Urothelium cell line (cell line): ENCODE results near the gene PALS1.
A peak's percentile ranks its signal among the peaks of the same experiment; 100 is the strongest.
"Not testable (repeated sequence)": the region's sequence is repeated elsewhere in the genome, so short reads cannot be mapped to it uniquely, and the experiment has no call there.

Experiments
- DNase-seq: peaks from one replicate; pipeline ENCODE4 v3.0.0; 2011; ENCODE audit warnings: low spot score, mixed read lengths
- FAIRE-seq: peaks from 2 replicates; lab custom pipeline; 2011; peaks lifted over from hg19 to GRCh38; lab: Jason Lieb, UNC

The PALS1 gene

GRCh38 chr14:67253076-67253635, 11.9 kb downstream of the PALS1 start:
- no peak for DNase-seq
- no peak for FAIRE-seq

- DNase-seq, result no peak
- FAIRE-seq, result no peak
Observed at GRCh38 chr14:67257906-67258305, 16.7 kb downstream of the PALS1 start.

GRCh38 chr14:67260965-67261364, 19.7 kb downstream of the PALS1 start:
- peak; percentile 5 for FAIRE-seq
- no peak for DNase-seq

GRCh38 chr14:67263499-67264149, 22.4 kb downstream of the PALS1 start:
- DNase-seq (no peak), FAIRE-seq (peak; percentile 82)

DNA sequence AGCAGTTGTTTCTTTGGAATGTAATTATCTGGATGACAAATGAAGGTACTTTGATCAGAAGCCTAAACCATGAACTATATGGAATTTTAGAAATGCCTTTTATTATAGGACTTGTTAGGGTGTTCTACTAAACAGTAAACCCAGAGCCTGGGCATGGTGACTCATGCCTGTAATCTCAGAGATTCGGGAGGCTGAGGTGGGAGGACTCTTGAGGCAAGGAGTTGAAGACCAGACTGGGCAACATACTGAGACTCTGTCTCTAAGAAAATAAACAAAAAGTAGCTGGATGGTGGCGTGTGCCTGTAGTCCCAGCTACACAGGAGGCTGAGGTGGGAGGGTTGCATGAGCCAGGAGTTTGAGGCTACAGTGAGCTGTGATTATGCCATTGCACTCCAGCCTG, 23.9 kb downstream of the PALS1 start:
- FAIRE-seq, result peak; percentile 91
- DNase-seq, result peak; percentile 16

DNA sequence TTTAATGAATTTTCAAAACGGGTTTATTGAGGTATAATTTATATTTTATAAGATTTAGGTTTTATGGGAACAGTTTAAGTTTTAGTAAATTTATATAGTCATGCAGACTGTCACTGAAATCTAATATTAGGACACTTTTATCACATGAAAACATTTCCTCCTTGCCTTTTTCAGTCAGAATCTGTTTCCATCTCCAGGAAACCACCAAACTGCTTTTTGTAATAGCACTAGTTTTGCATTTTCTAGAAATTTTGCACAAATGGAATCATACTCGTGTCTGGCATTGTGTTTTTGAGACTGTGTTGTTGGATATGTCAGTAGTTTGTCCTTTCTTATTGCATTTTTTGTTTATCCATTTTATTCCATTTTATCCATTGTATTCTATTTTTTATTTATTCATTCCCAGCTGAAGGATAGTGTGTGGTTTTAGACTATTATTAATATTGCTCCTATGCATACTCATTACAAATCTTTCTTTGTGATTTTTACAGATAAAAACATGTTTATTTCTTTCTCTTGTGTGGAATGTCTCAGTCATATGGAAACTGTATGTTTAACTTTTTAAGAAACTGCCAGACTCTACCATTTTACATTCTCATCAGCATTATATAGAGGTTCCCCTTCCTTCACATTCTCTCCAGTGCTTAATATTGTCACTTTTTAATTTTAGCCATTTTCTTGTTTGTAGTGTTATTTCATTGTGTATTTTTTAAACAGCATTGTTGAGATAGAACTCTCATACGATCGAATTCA, 26.5 kb downstream of the PALS1 start:
- FAIRE-seq (no peak), DNase-seq (no peak)

GRCh38 chr14:67268426-67269150, 27.4 kb downstream of the PALS1 start:
- DNase-seq (no peak), FAIRE-seq (peak; percentile 73)

GRCh38 chr14:67269298-67270060, 28.2 kb downstream of the PALS1 start:
- FAIRE-seq (peak; percentile 37), DNase-seq (no peak)

GRCh38 chr14:67270145-67270753, 29.0 kb downstream of the PALS1 start:
- no peak for DNase-seq
- no peak for FAIRE-seq

- no peak for FAIRE-seq
- no peak for DNase-seq
Observed at GRCh38 chr14:67270933-67271332, 29.7 kb downstream of the PALS1 start.

DNA sequence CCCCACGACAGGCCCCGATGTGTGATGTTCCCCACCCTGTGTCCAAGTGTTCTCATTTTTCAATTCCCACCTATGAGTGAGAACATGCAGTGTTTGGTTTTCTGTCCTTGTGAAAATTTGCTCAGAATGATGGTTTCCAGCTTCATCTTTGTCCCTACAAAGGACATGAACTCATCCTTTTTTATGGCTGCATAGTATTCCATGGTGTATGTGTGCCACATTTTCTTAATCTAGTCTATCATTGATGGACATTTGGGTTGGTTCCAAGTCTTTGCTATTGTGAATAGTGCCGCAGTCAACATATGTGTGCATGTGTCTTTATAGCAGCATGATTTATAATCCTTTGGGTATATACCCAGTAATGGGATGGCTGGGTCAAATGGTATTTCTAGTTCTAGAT, 32.0 kb downstream of the PALS1 start:
- not testable (repeated sequence) for FAIRE-seq, DNase-seq

GRCh38 chr14:67276131-67276530, 34.9 kb downstream of the PALS1 start:
- peak; percentile 69 for FAIRE-seq
- DNase-seq, result no peak

DNA sequence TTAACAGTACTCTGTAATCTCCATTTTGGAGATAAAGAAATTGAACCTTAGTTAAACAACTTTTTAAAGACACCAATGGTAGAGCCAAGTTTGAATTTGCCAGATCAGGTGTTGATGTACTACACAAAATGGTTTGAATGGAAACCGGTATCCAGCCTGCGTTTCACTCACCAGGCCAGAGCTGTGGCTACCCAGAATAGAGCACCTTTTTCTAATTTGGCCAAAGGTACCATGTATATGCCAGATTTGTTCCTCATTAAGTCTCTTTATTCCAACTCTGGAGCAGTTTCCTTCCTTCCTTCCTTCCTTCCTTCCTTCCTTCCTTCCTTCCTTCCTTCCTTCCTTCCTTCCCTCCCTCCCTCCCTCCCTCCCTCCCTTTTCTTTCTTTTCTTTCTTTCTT, 39.3 kb downstream of the PALS1 start:
- no peak for FAIRE-seq

GRCh38 chr14:67285876-67286452, 44.7 kb downstream of the PALS1 start:
- DNase-seq, result peak; percentile 43
- FAIRE-seq, result no peak

More for the DNA sequence above, 39.3 kb downstream of the PALS1 start:
- no peak for DNase-seq
